ENCODE results near the gene MAPK6. TPM values are rescaled to one million over a fixed set of nuclear protein-coding genes. Genes with fewer than 3 reads are reported as not detected.
A peak's percentile ranks its signal among the peaks of the same experiment; 100 is the strongest.
"Not testable (repeated sequence)": the region's sequence is repeated elsewhere in the genome, so short reads cannot be mapped to it uniquely, and the experiment has no call there.

The MAPK6 gene
- total RNA-seq, 1 donor from 2014 or later: 128 TPM

- H3K36me3 Mint-ChIP-seq: no peaks in the 10 kb centered on the region
- peaks cover 14% of the 10 kb centered on the region for H3K4me1 ChIP-seq
- H3K36me3 ChIP-seq: no peaks in the 10 kb centered on the region
- TF ChIP-seq CTCF (IDR thresholded peaks at IDR 0.05): no peak
- TF ChIP-seq EZH2phosphoT487 (IDR thresholded peaks at IDR 0.05): no peak
- no peak for TF ChIP-seq EZH2 (IDR thresholded peaks at IDR 0.05)
- H3K9me3 Mint-ChIP-seq: no peaks in the 10 kb centered on the region
- H3F3A ChIP-seq (ENCODE audit: low read depth): no peaks in the 10 kb centered on the region
- no peak overlapping the region for H3K4me3 Mint-ChIP-seq
- H4K20me1 ChIP-seq (ENCODE audit: low read depth): no peaks in the 10 kb centered on the region
- H3K79me2 ChIP-seq (ENCODE audit: low read depth): no peaks in the 10 kb centered on the region
- H3K4me2 ChIP-seq: no peak overlapping the region
- H3K27me3 ChIP-seq: no peaks in the 10 kb centered on the region
- H3K9ac ChIP-seq: no peak overlapping the region
- peaks cover 10% of the 10 kb centered on the region for H3K27me3 Mint-ChIP-seq (ENCODE audit: insufficient read depth, low read depth)
- H3K27ac Mint-ChIP-seq: no peak overlapping the region
- peaks cover 5% of the 10 kb centered on the region for H3K4me1 Mint-ChIP-seq
- no peak for DNase-seq (ENCODE audit: low spot score)
- no peak overlapping the region for H2AFZ ChIP-seq (replicated peaks)
- no peak overlapping the region for H3K27ac ChIP-seq
- H3K9me3 ChIP-seq (ENCODE audit: low read depth): no peaks in the 10 kb centered on the region
- no peak overlapping the region for H3K4me3 ChIP-seq
Observed at GRCh38 chr15:52080031-52080430, 61.0 kb downstream of the MAPK6 start.

- no peak overlapping the region for H3K4me2 ChIP-seq
- H3K79me2 ChIP-seq (ENCODE audit: low read depth): no peaks in the 10 kb centered on the region
- DNase-seq (ENCODE audit: low spot score): peak; percentile 53
- no peak overlapping the region for H3K4me3 Mint-ChIP-seq
- peaks cover 14% of the 10 kb centered on the region for H3K4me1 ChIP-seq
- no peak overlapping the region for H2AFZ ChIP-seq (replicated peaks)
- H4K20me1 ChIP-seq (ENCODE audit: low read depth): no peaks in the 10 kb centered on the region
- no peak overlapping the region for H3K4me3 ChIP-seq
- H3K36me3 ChIP-seq: no peaks in the 10 kb centered on the region
- H3K27me3 Mint-ChIP-seq (ENCODE audit: insufficient read depth, low read depth): peaks cover 12% of the 10 kb centered on the region
- TF ChIP-seq EZH2phosphoT487 (IDR thresholded peaks at IDR 0.05) (no peak), EZH2 (IDR thresholded peaks at IDR 0.05) (no peak), CTCF (IDR thresholded peaks at IDR 0.05) (no peak)
- no peak overlapping the region for H3K27ac Mint-ChIP-seq
- no peaks in the 10 kb centered on the region for H3F3A ChIP-seq (ENCODE audit: low read depth)
- no peaks in the 10 kb centered on the region for H3K9me3 Mint-ChIP-seq
- H3K27ac ChIP-seq: no peak overlapping the region
- H3K27me3 ChIP-seq: no peaks in the 10 kb centered on the region
- no peaks in the 10 kb centered on the region for H3K9me3 ChIP-seq (ENCODE audit: low read depth)
- H3K9ac ChIP-seq: no peak overlapping the region
- H3K4me1 Mint-ChIP-seq: peaks cover 5% of the 10 kb centered on the region
- no peaks in the 10 kb centered on the region for H3K36me3 Mint-ChIP-seq
Observed at GRCh38 chr15:52080706-52081392, 61.8 kb downstream of the MAPK6 start.

GRCh38 chr15:52082197-52083036 lies 63.4 kb downstream of the MAPK6 start:
- H3K27ac Mint-ChIP-seq: no peak overlapping the region
- H3K4me3 Mint-ChIP-seq: no peak overlapping the region
- H3K9me3 Mint-ChIP-seq: no peaks in the 10 kb centered on the region
- H3K9ac ChIP-seq: no peak overlapping the region
- H3K9me3 ChIP-seq (ENCODE audit: low read depth): no peaks in the 10 kb centered on the region
- no peaks in the 10 kb centered on the region for H3F3A ChIP-seq (ENCODE audit: low read depth)
- TF ChIP-seq EZH2phosphoT487 (IDR thresholded peaks at IDR 0.05): no peak
- TF ChIP-seq CTCF (IDR thresholded peaks at IDR 0.05): no peak
- no peak for TF ChIP-seq EZH2 (IDR thresholded peaks at IDR 0.05)
- H3K4me1 ChIP-seq: peaks cover 14% of the 10 kb centered on the region
- no peak overlapping the region for H3K27ac ChIP-seq
- H3K4me1 Mint-ChIP-seq: peaks cover 5% of the 10 kb centered on the region
- peak overlapping the region; percentile 81 for H2AFZ ChIP-seq (replicated peaks)
- H3K79me2 ChIP-seq (ENCODE audit: low read depth): no peaks in the 10 kb centered on the region
- H3K27me3 Mint-ChIP-seq (ENCODE audit: insufficient read depth, low read depth): peaks cover 12% of the 10 kb centered on the region
- H3K27me3 ChIP-seq: no peaks in the 10 kb centered on the region
- no peak overlapping the region for H3K4me2 ChIP-seq
- no peaks in the 10 kb centered on the region for H3K36me3 Mint-ChIP-seq
- H3K36me3 ChIP-seq: no peaks in the 10 kb centered on the region
- H3K4me3 ChIP-seq: no peak overlapping the region
- H4K20me1 ChIP-seq (ENCODE audit: low read depth): no peaks in the 10 kb centered on the region
- DNase-seq (ENCODE audit: low spot score): peak; percentile 26

- H3K4me2 ChIP-seq; H3K36me3 Mint-ChIP-seq; H2AFZ ChIP-seq (replicated peaks); H3K27me3 Mint-ChIP-seq (ENCODE audit: insufficient read depth, low read depth); H3K9me3 ChIP-seq (ENCODE audit: low read depth); H3F3A ChIP-seq (ENCODE audit: low read depth); H3K4me1 Mint-ChIP-seq; H3K27ac Mint-ChIP-seq; H3K36me3 ChIP-seq; DNase-seq (ENCODE audit: low spot score); H3K9me3 Mint-ChIP-seq; H3K27ac ChIP-seq; H3K4me3 Mint-ChIP-seq; H4K20me1 ChIP-seq (ENCODE audit: low read depth); H3K79me2 ChIP-seq (ENCODE audit: low read depth); H3K9ac ChIP-seq; H3K4me3 ChIP-seq; H3K27me3 ChIP-seq: not testable (repeated sequence)
- peaks cover 14% of the 10 kb centered on the region for H3K4me1 ChIP-seq
Observed at GRCh38 chr15:52083037-52083359, 64.0 kb downstream of the MAPK6 start.
